HCT116 (cell line): ENCODE results near the gene LRRC71. TPM values are rescaled to one million over a fixed set of nuclear protein-coding genes. Genes with fewer than 3 reads are reported as not detected.

Source experiments
- ATAC-seq: fragments of 200-7000 bp; cut with Tn5 transposase; 2 replicates; pipeline ENCODE4 v1.9.1; 2020; ENCODE audit warnings: mild to moderate bottlenecking, moderate library complexity
- BruUV-seq: library from RNA; stranded (reverse); fragments of 400-500 nt; replicated peaks from 2 replicates; lab custom pipeline; 2021; lab: Mats Ljungman, UMichigan
- CTCF ChIA-PET: fragments of 300-600 bp; sonication (Branson Sonifier 250); formaldehyde crosslinking; loops from one replicate; lab custom pipeline; 2021; ENCODE audit warnings: antibody characterized with exemption; lab: Charles Lee
- POLR2A ChIA-PET: fragments of 300-600, 350-600 bp; sonication (Branson Sonifier 250); formaldehyde crosslinking; loops from one replicate; lab custom pipeline; 2021; ENCODE audit warnings: antibody characterized with exemption; lab: Charles Lee
- RAD21 ChIA-PET, 2 experiments: fragments of 300-600 bp; sonication (Branson Sonifier 250); formaldehyde crosslinking; loops; one replicate each; lab custom pipeline; 2023; ENCODE audit warnings: low total read pairs in 2 of 2; ENCODE audit not compliant: uncharacterized antibody in 2 of 2, unreplicated experiment in 2 of 2, low non-redundant PET in 1 of 2; lab: Charles Lee
- DNase-seq: peaks from one replicate; pipeline ENCODE4 v3.0.0-alpha.2; 2010; ENCODE audit warnings: low read depth, low spot score
- H2AFZ ChIP-seq: fragments of 200-600 bp; shearing (Covaris generic), sonication (generic); 2 replicates; pipeline ENCODE4 v1.6.1; 2017; ENCODE audit warnings: low read depth, mixed run types, mixed read lengths, antibody characterized with exemption, low read length; ENCODE audit not compliant: poor library complexity, severe bottlenecking
- H3K27ac ChIP-seq: 2 replicates; pipeline ENCODE4 v1.5.1; 2012; ENCODE audit warnings: low read depth, low read length
- H3K27me3 ChIP-seq: fragments of 200-600 bp; sonication (generic); 2 replicates; pipeline ENCODE4 v1.6.1; 2016; ENCODE audit warnings: mixed run types, low read length, mixed read lengths; ENCODE audit not compliant: insufficient read depth
- H3K36me3 ChIP-seq, 2 experiments: fragments of 200-500 bp in 1 of 2; fragments of 200-600 bp in 1 of 2; sonication (Bioruptor generic) in 1 of 2; sonication (generic) in 1 of 2; 2 replicates each; pipeline versions ENCODE4 v1.5.1 to v1.6.1; 2014 to 2016; ENCODE audit warnings: low read length in 2 of 2, inconsistent platforms in 1 of 2, mixed read lengths in 1 of 2, mixed run types in 1 of 2; ENCODE audit not compliant: insufficient read depth in 2 of 2, control insufficient read depth in 1 of 2
- H3K4me1 ChIP-seq, 2 experiments: fragments of 200-600 bp in 1 of 2; sonication (generic) in 1 of 2; 2 replicates each; pipeline versions ENCODE4 v1.5.1 to v1.6.1; 2012 to 2017; ENCODE audit warnings: low read length in 2 of 2, inconsistent platforms in 1 of 2, mild to moderate bottlenecking in 1 of 2, mixed read lengths in 1 of 2, mixed run types in 1 of 2, moderate library complexity in 1 of 2; ENCODE audit not compliant: insufficient read depth in 2 of 2, control insufficient read depth in 1 of 2
- H3K4me2 ChIP-seq: fragments of 200-600 bp; sonication (generic); 2 replicates; pipeline ENCODE4 v1.6.1; 2017; ENCODE audit warnings: mixed run types, low read length, mixed read lengths
- H3K4me3 ChIP-seq, 2 experiments: fragments of 200-600 bp in 1 of 2; sonication (generic) in 1 of 2; replicated peaks in 1 of 2; 2 replicates each; pipeline ENCODE4 v1.5.1; 2011 to 2016; ENCODE audit warnings: low read length in 2 of 2, control low read depth in 1 of 2, low read depth in 1 of 2, mild to moderate bottlenecking in 1 of 2, mixed read lengths in 1 of 2, mixed run types in 1 of 2
- H3K79me2 ChIP-seq: fragments of 200-600 bp; sonication (generic); 2 replicates; pipeline ENCODE4 v1.6.1; 2017; ENCODE audit warnings: mild to moderate bottlenecking, mixed run types, low read length, moderate library complexity, mixed read lengths; ENCODE audit not compliant: insufficient read depth
- H3K9ac ChIP-seq: fragments of 200-600 bp; sonication (generic); 2 replicates; pipeline ENCODE4 v1.6.1; 2016; ENCODE audit warnings: low read length, mixed read lengths
- H3K9me2 ChIP-seq: fragments of 200-600 bp; sonication (generic), shearing (Covaris generic); 2 replicates; pipeline ENCODE4 v1.6.1; 2017; ENCODE audit warnings: mixed run types, mild to moderate bottlenecking, moderate library complexity; ENCODE audit not compliant: insufficient read depth
- H3K9me3 ChIP-seq, 2 experiments: fragments of 200-500 bp in 1 of 2; fragments of 200-600 bp in 1 of 2; sonication (Bioruptor generic) in 1 of 2; sonication (generic) in 1 of 2; 2 replicates each; pipeline ENCODE4 v1.6.1; 2014 to 2017; ENCODE audit warnings: low read length in 2 of 2, mixed read lengths in 2 of 2, inconsistent platforms in 1 of 2, low read depth in 1 of 2, mild to moderate bottlenecking in 1 of 2, mixed run types in 1 of 2, moderate library complexity in 1 of 2; ENCODE audit not compliant: control insufficient read depth in 1 of 2, insufficient read depth in 1 of 2
- H4K20me1 ChIP-seq: fragments of 200-600 bp; sonication (generic), shearing (Covaris generic); 2 replicates; pipeline ENCODE4 v1.6.1; 2017; ENCODE audit warnings: mixed run types, mild to moderate bottlenecking, moderate library complexity; ENCODE audit not compliant: insufficient read depth
- CEBPB ChIP-seq: IDR thresholded peaks from 2 replicates; pipeline ENCODE4 v1.6.1; 2012; ENCODE audit warnings: low read depth
- EZH2phosphoT487 ChIP-seq: fragments of 200-600 bp; IDR thresholded peaks from 2 replicates; pipeline ENCODE4 v1.6.1; 2018; ENCODE audit warnings: antibody characterized with exemption, borderline replicate concordance
- FOSL1 ChIP-seq: IDR thresholded peaks from 2 replicates; pipeline ENCODE4 v1.6.1; 2012; ENCODE audit warnings: low read depth
- POLR2A ChIP-seq: IDR thresholded peaks from 2 replicates; pipeline ENCODE4 v1.7.0; 2011; ENCODE audit warnings: borderline replicate concordance; ENCODE audit not compliant: insufficient read depth, insufficient read length; ENCODE audit errors: extremely low read depth
- RAD21 ChIP-seq: IDR thresholded peaks from 2 replicates; pipeline ENCODE4 v1.6.1; 2012; ENCODE audit warnings: low read depth, mild to moderate bottlenecking
- REST ChIP-seq: IDR thresholded peaks from 2 replicates; pipeline ENCODE4 v1.6.1; 2012; ENCODE audit warnings: low read depth
- SIN3A ChIP-seq: IDR thresholded peaks from 2 replicates; pipeline ENCODE4 v1.6.1; 2012; ENCODE audit warnings: low read depth
- TCF7L2 ChIP-seq: IDR thresholded peaks from 2 replicates; pipeline ENCODE4 v1.7.0; 2011; ENCODE audit warnings: borderline replicate concordance, inconsistent platforms; ENCODE audit not compliant: insufficient read depth, insufficient read length; ENCODE audit errors: extremely low read depth
- ZFX ChIP-seq: fragments of 450-650 bp; IDR thresholded peaks from 2 replicates; pipeline ENCODE4 v1.6.1; 2017
- ZNF274 ChIP-seq: fragments of 200-500 bp; sonication (Bioruptor generic); IDR thresholded peaks from 2 replicates; pipeline ENCODE4 v1.6.1; 2014; ENCODE audit warnings: mild to moderate bottlenecking, low read depth, low read length, inconsistent platforms
- intact Hi-C: fragments of 100-400 bp; cut with micrococcal nuclease; formaldehyde crosslinking; loops from 2 replicates; pipeline ENCODE4 v1.10.0; 2022
- total RNA-seq: library from RNA; stranded (reverse); gene quantifications from one replicate; pipeline ENCODE4 v1.2.1, GENCODE V29; 2021; ENCODE audit not compliant: unreplicated experiment
- TF ChIP-seq, protein P1 (sequence below): IDR thresholded peaks from 2 replicates; pipeline ENCODE4 v1.6.1; 2012

Gene LRRC71
- total RNA-seq, 1 experiment from 2014 or later = not detected

DNA sequence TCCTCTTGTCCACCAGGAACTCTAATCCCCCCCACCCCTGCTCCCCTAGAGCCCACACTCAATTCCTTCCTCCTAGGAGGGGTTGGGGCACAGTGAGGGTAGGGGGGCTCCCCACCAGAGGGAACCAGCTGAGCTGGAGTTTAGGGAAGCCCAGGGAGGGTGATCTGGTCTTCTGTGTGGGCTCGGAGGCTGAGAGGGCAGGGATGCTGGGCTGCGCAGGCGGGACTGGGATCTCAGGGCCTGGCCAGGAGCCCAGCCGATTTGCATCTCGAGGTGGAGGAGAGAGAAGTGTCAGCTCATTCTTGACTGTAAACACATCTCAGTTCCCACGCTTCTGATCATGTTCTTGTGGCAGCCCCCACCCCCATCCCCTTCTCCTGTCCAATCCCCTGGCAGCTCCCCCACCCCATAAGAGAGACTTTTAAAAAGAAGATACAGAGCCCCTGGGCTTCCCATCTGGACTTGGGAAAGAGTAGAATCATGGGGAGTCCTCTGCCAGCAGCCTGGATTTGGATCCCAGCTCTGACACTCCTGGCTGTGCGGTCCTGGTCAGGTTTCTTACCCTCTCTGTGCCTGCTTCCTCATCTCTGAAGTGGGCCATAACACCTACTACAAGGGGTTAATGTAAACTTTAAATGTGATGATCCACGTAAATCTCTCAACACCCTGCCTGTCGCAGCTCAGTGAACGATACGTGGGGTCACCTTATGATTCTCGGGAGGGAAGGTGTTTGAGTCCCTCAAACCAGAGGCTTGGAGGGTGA lies 20.3 kb upstream of the LRRC71 start (continued):
- no peak for TF ChIP-seq REST
- TF ChIP-seq TCF7L2 = no peak
- TF ChIP-seq EZH2phosphoT487 = no peak
- TF ChIP-seq CEBPB = no peak
- no peak for TF ChIP-seq ZFX

GRCh38 chr1:156900896-156901589 lies 19.4 kb upstream of the LRRC71 start:
- Histone ChIP-seq H3K9ac (no peak overlapping the region), H3K9me2 (no peaks in the 10 kb centered on the region), H3K79me2 (no peaks in the 10 kb centered on the region), H3K4me2 (no peak overlapping the region), H2AFZ (no peak overlapping the region), H3K27me3 (no peaks in the 10 kb centered on the region), H3K27ac (no peak overlapping the region), H3K4me1 (peaks cover 22 to 28% of the 10 kb centered on the region in 2 experiments), H3K4me3 (no peak overlapping the region), H3K36me3 (no peaks in the 10 kb centered on the region), H4K20me1 (no peaks in the 10 kb centered on the region), H3K9me3 (no peaks in the 10 kb centered on the region)
- ATAC-seq = no peak
- RAD21 ChIA-PET = no interaction called here
- TF ChIP-seq POLR2A = no peak
- TF ChIP-seq RAD21 = no peak
- no peak for TF ChIP-seq FOSL1
- TF ChIP-seq CEBPB = no peak
- TF ChIP-seq SIN3A = no peak
- no peak for TF ChIP-seq ZNF274
- no peak for TF ChIP-seq TCF7L2
- TF ChIP-seq, protein P1, sequence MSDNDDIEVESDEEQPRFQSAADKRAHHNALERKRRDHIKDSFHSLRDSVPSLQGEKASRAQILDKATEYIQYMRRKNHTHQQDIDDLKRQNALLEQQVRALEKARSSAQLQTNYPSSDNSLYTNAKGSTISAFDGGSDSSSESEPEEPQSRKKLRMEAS = no peak
- intact Hi-C loops = no loop called here
- CTCF ChIA-PET = interaction anchor here (1.4 kb wide), 1 partner anchor 9 kb away, joined by 4 read pairs; no protein-coding TSS in a partner anchor
- POLR2A ChIA-PET = no interaction called here
- DNase-seq = no peak
- no TSS peak for BruUV-seq
